GM19397 (cell line): ENCODE measurements around the gene IZUMO4.

Experiments used
- ATAC-seq: cut with Tn5 transposase; IDR thresholded peaks from one replicate; pipeline ENCODE4 v1.9.1; 2021; ENCODE audit warnings: mild to moderate bottlenecking, moderate library complexity; ENCODE audit not compliant: unreplicated experiment

The IZUMO4 gene

DNA sequence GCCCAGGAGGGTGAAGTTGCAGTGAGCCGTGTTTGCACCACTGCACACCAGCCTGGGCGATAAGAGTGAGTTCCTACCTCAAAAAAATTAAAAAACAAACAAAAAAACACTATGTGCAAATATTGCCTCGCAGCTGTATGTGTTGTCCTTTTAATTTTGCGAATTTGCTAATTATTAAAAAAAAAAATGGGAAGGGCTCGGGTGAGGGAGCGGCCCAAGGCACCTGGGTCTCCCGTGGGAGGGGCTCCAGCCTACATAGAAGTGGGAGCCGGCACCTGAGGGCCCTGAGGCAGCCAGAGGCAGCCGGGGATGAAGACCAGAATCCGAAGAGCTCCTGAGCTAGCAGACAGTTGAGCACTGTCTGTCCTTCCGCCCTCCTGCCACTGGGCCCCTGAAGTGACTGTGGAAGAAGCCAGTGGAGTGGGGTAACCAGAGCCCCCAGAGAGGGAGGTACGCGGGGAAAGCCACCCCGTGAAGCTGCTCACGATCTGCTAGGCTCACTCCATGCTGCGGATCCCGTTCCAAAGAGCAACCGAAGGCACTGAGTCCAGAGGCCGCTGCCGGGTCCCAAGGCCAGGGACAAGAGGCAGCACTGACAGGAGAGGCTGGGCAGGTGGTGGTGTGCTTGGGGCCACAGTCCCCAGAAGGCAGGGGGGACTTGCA lies 6.5 kb downstream of the IZUMO4 start:
- ATAC-seq = no peak

GRCh38 chr19:2108251-2109016 lies 11.7 kb downstream of the IZUMO4 start:
- ATAC-seq = no peak

GRCh38 chr19:2109046-2109864 lies 12.5 kb downstream of the IZUMO4 start:
- ATAC-seq = no peak

DNA sequence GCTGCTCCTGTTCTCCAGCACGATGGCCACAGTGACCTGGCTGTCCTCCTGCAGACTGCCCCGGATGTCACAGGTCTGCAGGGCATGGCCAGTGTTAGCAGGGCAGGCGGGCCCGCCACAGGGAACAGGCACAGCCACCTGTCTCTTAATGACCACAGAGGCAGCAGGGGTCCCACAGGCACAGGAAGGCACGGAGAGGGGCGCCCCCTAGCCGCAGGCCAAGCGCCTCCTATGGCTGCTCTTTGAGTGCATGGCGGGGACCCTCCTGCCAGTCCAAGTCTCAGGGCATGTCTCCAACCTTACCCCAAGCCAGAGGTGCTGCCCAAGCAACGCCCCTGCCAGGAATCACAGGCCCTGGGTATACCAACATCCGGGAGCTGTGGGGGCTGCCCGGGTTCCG lies 14.1 kb downstream of the IZUMO4 start:
- ATAC-seq = no peak

DNA sequence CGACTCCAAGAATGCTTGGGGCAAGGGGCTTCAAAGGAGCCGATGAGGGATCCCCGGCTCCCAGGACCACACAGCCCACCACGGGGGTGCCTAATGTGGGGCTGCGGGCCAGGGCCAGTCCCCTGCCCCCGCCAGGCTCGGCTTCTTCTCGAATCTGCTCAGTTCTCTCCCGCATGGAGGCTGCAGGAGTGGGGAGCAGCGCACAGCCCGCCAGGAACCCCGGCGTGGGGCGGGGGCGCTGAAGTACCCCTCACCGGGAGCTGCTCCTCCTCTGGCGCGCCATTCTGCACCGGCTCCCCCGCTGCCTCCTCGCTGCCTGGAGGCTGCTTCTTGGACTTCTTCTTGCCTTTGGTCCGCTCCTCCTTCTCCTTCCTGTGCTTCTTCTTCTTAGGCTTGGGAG lies 14.7 kb downstream of the IZUMO4 start:
- ATAC-seq = no peak

DNA sequence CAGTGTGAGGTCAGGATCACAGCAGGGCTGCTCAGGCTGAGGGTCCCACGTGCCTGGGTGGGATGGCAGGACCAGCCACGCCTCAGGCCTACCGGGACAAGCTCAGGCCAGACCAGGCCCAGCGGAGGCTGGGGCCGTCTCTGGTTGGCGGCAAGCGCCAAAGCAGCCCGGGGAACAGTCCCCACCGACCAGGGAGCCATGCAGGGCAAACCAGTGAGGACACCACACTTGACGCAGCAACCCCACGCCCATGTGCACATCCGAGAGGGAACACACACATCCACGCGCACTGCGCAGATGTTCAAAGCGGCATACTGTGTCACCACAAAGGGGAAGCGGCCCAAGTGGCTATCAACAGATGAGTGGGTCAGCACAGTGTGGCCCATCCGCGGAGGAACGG lies 15.2 kb downstream of the IZUMO4 start:
- no peak for ATAC-seq

- no peak for ATAC-seq
These were observed 16.0 kb downstream of the IZUMO4 start for GRCh38 chr19:2112516-2113320.

DNA sequence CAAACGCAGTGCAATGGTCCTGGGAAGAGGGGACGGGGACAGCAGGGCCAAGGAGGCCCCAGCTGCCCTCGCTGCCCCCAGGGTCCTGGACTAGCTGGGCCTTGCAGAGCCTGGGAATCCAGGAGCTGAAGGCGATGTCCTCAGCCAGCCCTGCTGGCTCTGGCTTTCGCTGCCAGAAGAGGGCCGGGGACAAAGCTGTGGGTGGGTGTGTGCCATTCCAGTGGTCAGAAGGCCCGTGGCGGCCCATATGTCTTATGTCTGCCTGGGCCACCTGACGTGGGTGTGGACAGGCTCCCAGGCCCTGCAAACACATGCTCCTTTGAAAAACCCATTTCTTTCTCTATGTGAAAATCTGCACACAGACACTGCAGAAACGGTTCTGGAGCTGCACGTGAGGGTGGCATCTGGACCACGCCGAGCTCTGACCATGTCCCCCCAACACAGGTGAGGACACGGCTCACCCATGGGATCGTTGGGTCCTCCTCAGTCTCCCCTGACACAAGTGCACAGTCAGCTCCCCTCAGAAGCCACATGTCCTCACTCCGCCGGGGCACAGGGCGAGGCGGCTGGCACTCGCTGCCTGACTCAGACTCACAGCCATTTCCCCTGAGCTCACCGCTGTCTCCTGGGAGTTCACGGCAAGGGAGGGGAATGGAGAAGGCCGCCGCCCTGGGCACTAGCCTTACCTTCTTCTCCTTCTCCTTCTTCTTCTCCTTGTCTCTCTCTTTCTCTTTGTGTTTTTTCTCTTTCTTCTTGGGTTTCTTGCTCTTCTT lies 16.9 kb downstream of the IZUMO4 start:
- ATAC-seq = no peak

GRCh38 chr19:2114218-2114617 lies 17.5 kb downstream of the IZUMO4 start:
- no peak for ATAC-seq

DNA sequence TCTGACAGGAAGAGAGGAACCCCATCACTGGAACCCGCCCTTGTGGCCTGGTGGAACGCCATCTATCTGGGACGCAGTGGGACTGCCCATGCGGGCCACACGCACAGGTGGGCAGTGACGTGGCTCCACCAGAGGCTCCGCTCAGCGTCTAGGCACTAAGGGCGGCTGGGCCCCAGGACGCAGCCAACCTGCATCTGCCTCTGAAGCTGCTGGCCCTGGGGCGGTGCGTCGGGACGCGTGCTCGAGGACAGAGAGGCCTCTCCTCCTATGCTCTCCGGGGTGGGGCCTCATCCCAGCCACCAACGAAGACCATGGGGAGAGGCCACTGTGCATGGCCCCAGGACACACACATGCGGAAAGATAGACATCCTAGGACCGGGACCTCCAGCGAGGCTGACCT lies 18.1 kb downstream of the IZUMO4 start:
- ATAC-seq = no peak

DNA sequence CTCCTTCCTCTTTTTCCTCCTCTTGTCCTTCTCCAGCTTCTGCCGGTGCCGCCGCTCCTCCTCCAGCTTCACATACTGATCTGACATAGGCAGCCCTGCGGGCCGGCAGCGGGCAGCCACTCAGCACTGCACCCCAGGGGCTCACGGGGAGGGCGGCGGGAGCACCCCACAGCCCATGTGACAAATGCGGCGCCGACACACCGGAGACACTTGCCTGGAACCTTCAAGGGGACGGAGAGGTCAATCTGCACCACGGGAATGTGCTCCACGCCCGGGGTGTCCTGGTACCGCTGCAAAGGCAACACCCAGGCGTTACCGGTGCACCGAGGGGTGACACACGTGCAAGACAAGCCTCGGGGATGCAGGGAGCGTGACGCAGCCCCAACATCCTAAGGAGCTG lies 18.6 kb downstream of the IZUMO4 start:
- no peak for ATAC-seq

- no peak for ATAC-seq
These were observed 19.3 kb downstream of the IZUMO4 start for GRCh38 chr19:2115911-2116426.

DNA sequence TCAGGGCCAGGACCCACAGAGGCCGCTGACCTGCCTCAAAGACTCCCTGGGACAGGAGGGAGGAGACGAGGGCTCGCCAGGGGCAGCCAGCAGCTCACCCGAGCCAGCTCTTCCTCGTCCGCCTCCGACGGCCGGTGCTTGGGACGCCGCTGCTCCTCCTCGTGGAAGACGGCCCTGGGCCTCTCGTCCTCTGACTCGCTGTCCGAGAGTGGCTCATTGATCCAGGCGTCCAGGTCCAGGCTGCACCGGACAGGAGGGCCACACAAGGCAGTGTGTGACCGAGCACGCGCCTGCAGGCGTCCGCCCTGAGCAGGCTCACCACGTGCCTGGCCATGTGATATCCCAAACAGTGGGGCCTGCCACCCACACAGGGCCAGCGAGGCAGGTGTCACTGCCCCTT lies 19.8 kb downstream of the IZUMO4 start:
- no peak for ATAC-seq

GRCh38 chr19:2117215-2117960 lies 20.7 kb downstream of the IZUMO4 start:
- no peak for ATAC-seq

DNA sequence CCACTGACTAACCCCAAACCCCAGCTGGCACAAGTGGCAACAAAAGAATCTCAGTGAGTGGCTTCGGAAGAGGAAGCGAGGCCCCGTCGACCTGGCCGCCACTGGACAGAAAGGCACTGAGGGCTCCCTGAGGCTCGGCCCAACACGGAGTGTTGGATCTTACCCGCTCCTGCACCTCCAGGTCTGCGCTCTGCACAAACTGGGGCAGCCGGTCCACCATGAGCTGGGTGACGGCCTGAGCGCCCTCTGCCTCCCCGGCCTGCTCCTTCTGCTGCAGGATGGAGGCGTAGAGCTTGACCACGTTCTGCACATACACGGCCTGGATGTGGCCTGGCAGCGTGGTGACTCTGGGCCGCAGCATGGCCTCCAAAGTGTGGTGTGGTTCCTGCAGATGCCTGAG lies 21.7 kb downstream of the IZUMO4 start:
- no peak for ATAC-seq

DNA sequence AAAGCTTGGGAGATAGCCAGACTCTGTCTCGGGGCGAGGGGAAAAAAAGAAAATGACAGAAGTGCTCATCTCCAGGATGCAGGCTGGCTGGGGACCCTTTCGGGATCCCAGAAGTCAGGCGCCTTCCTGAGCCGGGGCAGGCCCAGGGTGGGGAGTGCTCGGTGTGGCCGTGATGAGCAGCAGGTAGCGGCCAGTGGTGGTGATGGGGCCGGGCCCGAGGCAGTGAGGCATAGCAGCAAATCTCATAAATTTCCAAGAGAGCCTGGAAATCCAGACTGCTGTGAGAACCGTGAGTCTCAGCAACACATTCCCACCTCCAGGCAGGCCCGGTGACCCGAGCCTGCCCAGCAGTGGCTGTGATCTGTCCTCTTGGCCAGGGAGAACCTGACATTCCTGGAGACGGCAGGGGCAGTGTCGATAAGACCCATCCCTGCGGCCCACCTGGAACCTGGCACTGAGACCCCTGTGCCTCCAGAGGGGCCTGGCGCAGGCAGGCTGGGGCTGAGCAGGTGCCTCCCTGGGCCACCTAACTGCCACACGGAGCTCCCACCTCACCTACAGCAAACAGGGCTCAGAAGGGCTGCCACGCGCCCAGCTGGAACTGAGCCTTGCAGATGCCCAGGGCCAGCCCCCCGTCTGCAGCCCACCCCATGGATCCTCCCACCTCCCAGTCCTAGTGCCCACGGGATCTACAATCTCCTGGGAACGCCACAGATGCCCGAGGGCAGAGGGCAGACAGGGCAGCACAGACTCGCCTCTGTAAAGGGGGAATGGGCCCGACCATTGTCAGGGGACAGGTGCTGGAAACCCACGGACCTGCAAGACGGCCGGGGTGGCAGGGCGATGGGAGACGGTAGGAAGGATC lies 23.4 kb downstream of the IZUMO4 start:
- no peak for ATAC-seq

GRCh38 chr19:2120821-2121220 lies 24.1 kb downstream of the IZUMO4 start:
- no peak for ATAC-seq

DNA sequence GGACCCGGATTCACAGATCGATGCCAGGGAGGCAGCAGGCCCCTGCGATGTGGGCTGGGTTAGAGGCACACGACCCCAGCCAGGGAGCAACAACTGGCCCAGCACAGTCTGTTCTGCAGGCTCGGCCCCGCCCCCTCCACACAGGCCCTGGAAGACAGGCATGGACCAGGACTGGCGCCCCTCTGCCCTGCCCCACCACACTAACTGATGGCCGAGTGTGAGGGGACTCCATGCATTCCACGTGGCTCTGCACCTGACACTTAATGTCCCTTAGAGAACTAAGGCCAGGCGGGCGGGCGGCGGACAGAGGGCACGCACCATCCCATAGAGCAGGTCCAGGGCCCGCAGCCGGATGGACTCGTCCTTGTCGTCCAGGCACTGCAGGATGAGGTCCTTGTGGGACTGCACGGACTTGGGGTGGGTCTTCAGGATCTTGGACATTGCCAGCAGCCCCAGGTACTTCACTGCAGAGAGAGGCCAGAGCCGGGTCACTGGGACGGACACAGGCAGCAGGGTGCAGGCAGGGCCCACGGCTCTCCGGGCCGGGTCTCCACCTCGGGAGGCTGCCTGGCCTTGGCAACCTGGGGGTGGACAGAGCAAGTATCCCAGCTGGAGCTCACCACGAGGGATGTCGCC lies 24.8 kb downstream of the IZUMO4 start:
- no peak for ATAC-seq
